Stomach (tissue), 4 donors: Measurements from ENCODE around the gene NRP2.

Source experiments
- CTCF ChIP-seq, 7 experiments: fragments of 450-650 bp in 4 of 7; fragments of 200-600 bp in 3 of 7; sonication (generic) in 3 of 7; IDR thresholded peaks; one replicate each; pipeline ENCODE4 v1.5.1; 2016 to 2019; ENCODE audit warnings: antibody characterized with exemption in 7 of 7, control low read depth in 2 of 7, mild to moderate bottlenecking in 1 of 7
- POLR2A ChIP-seq, 4 donors: fragments of 450-650 bp; IDR thresholded peaks; one replicate each; pipeline ENCODE4 v1.6.1; 2016; ENCODE audit warnings: antibody characterized with exemption in 4 of 4, control low read depth in 2 of 4, mild to moderate bottlenecking in 1 of 4, moderate library complexity in 1 of 4
- POLR2AphosphoS5 ChIP-seq, 3 donors: sonication (generic); formaldehyde crosslinking; IDR thresholded peaks; one replicate each; pipeline ENCODE4 v1.6.1; 2016; ENCODE audit warnings: antibody characterized with exemption in 3 of 3

- no peak for TF ChIP-seq POLR2A (IDR thresholded peaks at IDR 0.05)
- TF ChIP-seq CTCF (IDR thresholded peaks at IDR 0.05): peak in 5 of 7 experiments; percentile 42 to 86 (median 82)
- TF ChIP-seq POLR2AphosphoS5 (IDR thresholded peaks at IDR 0.05): no peak
Measured at GRCh38 chr2:205766779-205767359, 84.6 kb downstream of the NRP2 start.
